ENCODE results near the gene PTPRN2. TPM values are rescaled to one million over a fixed set of nuclear protein-coding genes. Genes with fewer than 3 reads are reported as not detected.

The PTPRN2 gene
- total RNA-seq, 2 donors from 2014 or later, result 0.35 to 0.61 TPM

DNA sequence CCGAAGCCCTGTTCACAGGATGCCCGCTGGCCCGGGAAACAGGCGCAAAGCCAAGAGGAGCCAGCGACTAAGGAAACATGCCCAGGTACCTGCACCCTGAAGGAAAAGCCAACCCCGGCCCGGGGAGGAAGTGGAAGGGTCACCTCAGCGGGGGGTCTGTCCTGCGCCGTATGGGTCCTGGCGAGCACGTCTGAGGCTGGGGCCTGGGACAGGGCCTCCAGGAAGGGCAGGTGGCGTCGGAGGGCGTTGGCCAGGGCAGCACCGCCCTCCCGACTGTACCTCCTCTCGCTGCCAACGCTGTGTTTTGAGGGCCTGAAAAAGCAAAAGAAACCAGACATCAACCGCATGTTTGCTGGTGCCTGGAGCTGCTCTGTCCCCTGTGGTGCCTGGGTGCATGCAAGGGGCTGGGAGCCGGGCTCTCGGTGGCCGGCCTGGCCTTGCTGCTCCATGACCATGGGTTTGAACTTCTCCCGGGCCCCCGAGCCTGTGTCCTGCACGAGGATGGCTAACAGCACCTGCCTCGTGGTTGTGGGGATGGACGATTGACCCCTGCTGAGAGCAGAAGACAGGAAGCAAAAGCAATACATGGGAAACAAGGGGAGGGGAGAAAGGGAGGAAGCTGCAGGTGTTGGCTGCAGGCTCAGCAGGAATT, 395.3 kb downstream of the PTPRN2 start:
- Mint-ChIP-seq H3K36me3 (peaks cover 0 to 10% of the 10 kb centered on the region in 2 donors), H3K9me3 (peaks cover 12 to 20% of the 10 kb centered on the region in 2 donors), H3K27ac (no peak overlapping the region)
- DNase-seq (ENCODE audit: low spot score in 2 of 2) (no peak), ATAC-seq (no peak)

DNA sequence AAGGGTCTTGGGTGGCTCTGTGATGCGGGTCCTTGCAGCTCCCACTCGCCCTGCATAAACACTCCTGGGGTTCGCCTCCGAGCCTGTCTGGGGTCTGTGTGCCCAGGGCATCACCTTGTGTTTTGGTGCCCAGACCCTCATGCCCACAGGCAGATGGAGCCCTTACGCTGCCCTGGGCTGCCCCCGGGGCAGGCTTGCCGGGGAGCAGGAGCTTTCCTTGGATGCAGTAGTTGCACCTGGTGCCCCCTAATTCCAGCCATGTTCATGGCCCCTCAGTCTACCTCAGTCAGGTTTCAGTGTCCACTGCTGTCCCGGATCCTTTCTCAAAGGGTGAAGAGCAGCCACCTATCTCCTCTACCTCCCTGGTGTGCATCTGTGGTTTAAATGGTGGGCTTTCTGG, 396.0 kb downstream of the PTPRN2 start:
- DNase-seq (ENCODE audit: low spot score in 2 of 2), result no peak
- no peak for ATAC-seq
- H3K27ac Mint-ChIP-seq, result no peak overlapping the region
- peaks cover 12 to 20% of the 10 kb centered on the region in 2 donors for H3K9me3 Mint-ChIP-seq
- peaks cover 0 to 10% of the 10 kb centered on the region in 2 donors for H3K36me3 Mint-ChIP-seq

DNA sequence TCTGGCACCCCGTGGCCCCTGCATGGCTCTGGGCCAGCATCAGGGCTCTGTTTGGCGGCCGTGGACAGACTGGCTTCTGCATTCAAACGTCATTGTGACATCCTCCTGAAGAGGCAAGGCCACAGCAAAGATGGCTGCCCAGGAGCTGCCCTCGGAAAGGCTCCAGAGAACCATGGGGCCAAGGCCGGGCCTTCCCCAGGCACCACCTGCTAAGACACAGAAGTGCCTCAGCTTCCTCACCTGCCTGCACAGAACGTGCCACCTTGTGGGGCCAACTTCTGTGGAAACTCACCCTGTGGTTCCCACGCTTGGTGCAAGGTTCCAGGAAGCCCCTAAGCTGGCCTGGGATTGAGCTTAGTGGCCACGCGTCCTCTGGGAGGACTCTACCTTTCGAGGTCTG, 396.9 kb downstream of the PTPRN2 start:
- H3K27ac Mint-ChIP-seq, result no peak overlapping the region
- H3K9me3 Mint-ChIP-seq, result peaks cover 11% of the 10 kb centered on the region in 2 donors
- ATAC-seq (no peak), DNase-seq (ENCODE audit: low spot score in 2 of 2) (no peak)
- H3K36me3 Mint-ChIP-seq, result peaks cover 0 to 9% of the 10 kb centered on the region in 2 donors

DNA sequence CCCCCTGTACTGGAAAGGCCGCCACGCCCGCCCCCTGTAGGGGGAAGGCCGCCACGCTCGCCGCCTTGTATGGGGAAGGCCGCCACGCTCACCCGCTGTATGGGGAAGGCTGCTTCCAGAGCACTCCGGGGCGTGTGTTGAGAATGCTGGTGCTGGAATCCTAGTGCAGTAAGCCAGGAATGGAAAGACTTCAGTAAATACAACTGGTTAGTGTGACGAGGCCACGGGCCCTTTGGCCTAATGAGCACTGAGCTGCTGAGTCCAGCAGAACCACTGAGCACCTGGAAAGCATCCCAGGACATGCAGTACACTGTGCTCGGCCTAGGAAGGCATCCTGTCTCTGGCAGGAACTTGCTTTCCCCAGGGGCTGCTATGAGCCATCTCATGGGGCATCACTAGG, 398.9 kb downstream of the PTPRN2 start:
- Mint-ChIP-seq H3K9me3 (no peaks in the 10 kb centered on the region), H3K27ac (no peak overlapping the region), H3K36me3 (no peaks in the 10 kb centered on the region)
- DNase-seq (ENCODE audit: low spot score in 2 of 2) (no peak), ATAC-seq (no peak)

DNA sequence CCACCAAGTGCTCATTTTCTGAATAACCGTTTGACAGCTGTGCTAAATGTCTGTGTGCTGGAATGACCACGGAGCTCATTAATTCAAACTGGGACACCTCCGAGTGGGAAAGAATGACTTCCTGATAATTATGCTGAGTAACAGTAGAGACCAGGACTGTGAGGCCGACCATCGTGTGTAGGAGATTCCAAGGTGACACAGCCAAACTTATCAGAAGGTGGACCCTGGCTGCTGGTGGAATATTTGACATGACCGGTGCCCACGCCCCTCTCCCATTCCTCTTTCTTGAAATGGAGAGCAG, 400.0 kb downstream of the PTPRN2 start:
- H3K27ac Mint-ChIP-seq, result no peak overlapping the region
- peaks cover 5% of the 10 kb centered on the region in 2 donors for H3K9me3 Mint-ChIP-seq
- no peaks in the 10 kb centered on the region for H3K36me3 Mint-ChIP-seq
- ATAC-seq, result no peak
- DNase-seq (ENCODE audit: low spot score in 2 of 2), result no peak

DNA sequence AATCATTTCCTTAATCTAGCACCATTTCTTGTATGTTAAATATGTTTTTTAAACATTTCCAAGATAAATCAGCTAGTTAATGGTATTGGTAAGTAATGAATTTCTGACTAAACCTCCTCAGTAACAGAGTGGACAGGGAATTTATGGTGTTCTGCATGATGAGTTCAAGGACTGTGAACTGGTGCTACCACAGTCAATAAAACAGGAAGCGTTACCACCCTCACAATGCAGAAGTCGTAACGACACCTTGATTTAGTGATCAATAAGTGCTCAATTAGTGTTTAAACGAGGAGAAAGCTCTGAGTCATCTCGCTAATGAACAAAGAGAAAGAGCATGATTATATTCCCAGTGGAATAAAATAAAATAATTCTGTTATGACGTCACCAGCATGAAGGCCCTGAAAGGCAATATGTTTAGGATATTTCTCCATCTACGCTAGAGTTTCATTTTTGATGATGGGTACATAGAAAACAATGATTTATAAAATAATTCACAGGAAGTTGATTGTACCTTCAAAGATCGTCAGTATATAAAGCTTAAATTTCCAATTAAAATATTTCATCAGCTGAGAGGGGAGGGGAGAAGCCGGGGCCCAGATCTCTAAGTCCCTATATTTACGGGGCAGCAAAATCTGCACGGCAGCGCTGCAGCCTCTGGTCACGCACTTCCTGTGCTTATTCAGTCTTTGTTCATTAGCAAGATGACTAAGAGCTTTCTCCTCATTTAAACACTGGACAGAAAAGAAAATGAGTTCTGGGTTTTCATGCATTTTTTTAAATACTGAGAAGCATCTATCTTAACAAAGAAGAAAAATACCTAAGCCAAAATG, 400.5 kb downstream of the PTPRN2 start:
- Mint-ChIP-seq H3K36me3 (no peaks in the 10 kb centered on the region), H3K9me3 (peaks cover 8 to 9% of the 10 kb centered on the region in 2 donors), H3K27ac (no peak overlapping the region)
- DNase-seq (ENCODE audit: low spot score in 2 of 2) (no peak), ATAC-seq (no peak)

GRCh38 chr7:158186406-158186805, 401.2 kb downstream of the PTPRN2 start:
- Mint-ChIP-seq H3K27ac (no peak overlapping the region), H3K9me3 (peaks cover 8 to 9% of the 10 kb centered on the region in 2 donors), H3K36me3 (no peaks in the 10 kb centered on the region)

DNA sequence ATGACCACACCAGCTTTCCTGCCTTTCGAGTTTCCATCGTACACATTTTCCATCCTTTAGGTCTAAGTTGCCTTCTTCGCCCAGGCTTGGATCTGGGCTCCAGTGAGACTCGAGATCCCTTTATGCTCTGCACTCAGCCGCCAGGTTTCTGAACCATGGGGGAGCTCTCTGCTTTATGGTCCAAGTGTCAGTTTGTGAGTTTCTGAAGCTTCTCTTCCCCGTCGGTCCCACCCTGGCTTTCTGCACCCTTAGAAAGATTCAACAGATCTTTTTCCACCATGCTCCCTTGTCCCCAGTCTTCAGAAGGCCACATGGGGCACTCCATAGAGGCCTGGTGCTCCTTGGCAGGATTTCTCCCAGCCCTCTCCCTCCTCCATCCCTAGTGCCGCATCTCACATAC, 402.0 kb downstream of the PTPRN2 start:
- ATAC-seq (no peak), DNase-seq (ENCODE audit: low spot score in 2 of 2) (no peak)
- H3K27ac Mint-ChIP-seq, result no peak overlapping the region
- peaks cover 8 to 13% of the 10 kb centered on the region in 2 donors for H3K9me3 Mint-ChIP-seq
- H3K36me3 Mint-ChIP-seq, result no peaks in the 10 kb centered on the region

More at GRCh38 chr7:158186406-158186805, 401.2 kb downstream of the PTPRN2 start:
- no peak for ATAC-seq
- DNase-seq (ENCODE audit: low spot score in 2 of 2), result no peak

DNA sequence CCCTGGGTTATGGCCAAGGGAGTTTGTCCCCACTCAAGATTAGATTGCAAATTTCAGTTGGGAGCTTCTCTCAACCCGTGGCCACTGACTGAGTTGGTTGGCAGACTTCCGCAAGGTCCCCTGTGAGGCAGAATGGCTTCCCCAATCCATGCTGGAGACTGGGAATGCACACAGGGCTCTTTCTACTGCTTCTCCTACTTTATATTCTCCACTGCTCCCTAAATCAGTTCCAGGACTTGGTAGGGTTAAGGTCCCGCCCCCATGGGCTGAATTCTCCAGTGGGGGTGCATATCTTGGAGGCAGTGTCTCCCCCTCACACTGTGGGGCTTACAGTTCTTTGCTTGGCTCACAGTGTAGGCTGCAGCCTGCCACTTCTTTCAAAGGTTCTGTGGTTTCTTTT, 404.2 kb downstream of the PTPRN2 start:
- no peaks in the 10 kb centered on the region for H3K36me3 Mint-ChIP-seq
- H3K9me3 Mint-ChIP-seq, result peaks cover 8 to 13% of the 10 kb centered on the region in 2 donors
- DNase-seq (ENCODE audit: low spot score in 2 of 2) (no peak), ATAC-seq (no peak)
- H3K27ac Mint-ChIP-seq, result no peak overlapping the region

DNA sequence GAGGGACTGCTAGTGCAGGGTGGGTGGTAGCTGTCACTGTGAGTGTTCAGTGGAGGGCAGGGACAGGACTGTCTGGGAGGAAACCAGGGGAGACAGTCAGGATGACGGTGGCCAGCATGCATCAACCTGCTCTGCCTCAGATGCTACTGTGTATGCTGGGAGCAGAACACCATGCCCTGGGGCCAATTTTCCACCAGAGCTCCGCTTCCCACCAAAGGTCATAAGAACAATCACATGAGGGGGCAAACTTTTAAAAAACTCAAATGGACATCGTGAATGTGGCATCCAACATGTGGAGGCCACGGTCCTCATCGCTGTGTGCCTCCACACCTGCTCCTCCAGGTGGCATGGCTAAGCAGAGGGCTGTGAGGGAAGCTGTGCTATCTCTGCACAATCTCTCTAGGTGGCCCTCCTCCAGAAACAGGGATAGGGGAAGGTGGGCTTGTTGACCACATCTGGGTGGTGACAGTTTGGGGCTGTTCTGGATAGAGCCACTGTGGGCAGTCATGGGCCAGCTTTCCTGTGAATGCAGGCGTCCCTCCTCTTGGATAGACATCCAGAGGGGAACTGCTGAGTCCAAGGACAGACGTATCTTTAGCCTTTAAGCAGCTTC, 411.0 kb downstream of the PTPRN2 start:
- ATAC-seq (no peak), DNase-seq (ENCODE audit: low spot score in 2 of 2) (no peak)
- Mint-ChIP-seq H3K27ac (no peak overlapping the region), H3K36me3 (peaks cover 0 to 12% of the 10 kb centered on the region in 2 donors), H3K9me3 (peaks cover 22 to 35% of the 10 kb centered on the region in 2 donors)

DNA sequence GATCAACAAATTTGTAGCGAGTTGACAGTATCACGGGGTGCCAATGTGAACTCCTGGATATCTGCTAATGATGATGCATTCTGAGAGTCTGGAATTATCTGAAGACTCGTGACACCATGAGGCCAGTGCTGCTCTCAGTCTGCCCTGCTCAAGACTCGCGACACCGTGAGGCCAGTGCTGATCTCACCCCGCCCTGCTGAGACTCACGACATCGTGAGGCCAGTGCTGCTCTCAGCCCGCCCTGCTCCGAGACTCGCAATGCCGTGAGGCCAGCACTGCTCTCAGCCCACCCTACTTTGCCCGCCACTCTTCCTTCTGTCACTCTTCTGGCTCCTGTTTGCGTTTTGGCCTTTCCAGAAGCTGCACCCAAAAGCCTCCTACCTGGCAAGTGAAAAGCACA, 411.8 kb downstream of the PTPRN2 start:
- H3K9me3 Mint-ChIP-seq, result peaks cover 22 to 31% of the 10 kb centered on the region in 2 donors
- H3K27ac Mint-ChIP-seq, result no peak overlapping the region
- ATAC-seq (no peak), DNase-seq (ENCODE audit: low spot score in 2 of 2) (no peak)
- peaks cover 0 to 12% of the 10 kb centered on the region in 2 donors for H3K36me3 Mint-ChIP-seq

GRCh38 chr7:158174947-158175346, 412.7 kb downstream of the PTPRN2 start:
- ATAC-seq (no peak), DNase-seq (ENCODE audit: low spot score in 2 of 2) (no peak)
- Mint-ChIP-seq H3K27ac (no peak overlapping the region), H3K36me3 (peaks cover 0 to 12% of the 10 kb centered on the region in 2 donors), H3K9me3 (peaks cover 22 to 30% of the 10 kb centered on the region in 2 donors)

GRCh38 chr7:158167373-158167772, 420.2 kb downstream of the PTPRN2 start:
- ATAC-seq (no peak), DNase-seq (ENCODE audit: low spot score in 2 of 2) (no peak)
- Mint-ChIP-seq H3K36me3 (peaks cover 0 to 3% of the 10 kb centered on the region in 2 donors), H3K9me3 (peaks cover 7 to 8% of the 10 kb centered on the region in 2 donors), H3K27ac (no peak overlapping the region)

GRCh38 chr7:158166386-158167340, 421.0 kb downstream of the PTPRN2 start:
- Mint-ChIP-seq H3K9me3 (peaks cover 4 to 5% of the 10 kb centered on the region in 2 donors), H3K27ac (no peak overlapping the region), H3K36me3 (no peaks in the 10 kb centered on the region)
- DNase-seq (ENCODE audit: low spot score in 2 of 2) (no peak), ATAC-seq (no peak)

GRCh38 chr7:158165711-158166110, 421.9 kb downstream of the PTPRN2 start:
- no peak overlapping the region for H3K27ac Mint-ChIP-seq
- ATAC-seq, result no peak
- no peaks in the 10 kb centered on the region for H3K36me3 Mint-ChIP-seq
- peaks cover 4 to 5% of the 10 kb centered on the region in 2 donors for H3K9me3 Mint-ChIP-seq
- no peak for DNase-seq (ENCODE audit: low spot score in 2 of 2)
